ENCODE data around the gene CELA3A.

Gene CELA3A

GRCh38 chr1:22018583-22019559 is 17.4 kb downstream of the CELA3A start:
- Mint-ChIP-seq H3K4me1 (peaks cover 18% of the 10 kb centered on the region), H3K36me3 (ENCODE audit: low read depth) (no peaks in the 10 kb centered on the region), H3K4me3 (no peak overlapping the region), H3K9me3 (no peaks in the 10 kb centered on the region), H3K27ac (no peak overlapping the region), H3K27me3 (ENCODE audit: low read depth, poor library complexity) (peaks cover 10% of the 10 kb centered on the region)
- DNase-seq, result no peak
- no peak for TF ChIP-seq CTCF (IDR thresholded peaks at IDR 0.05)

GRCh38 chr1:22021061-22021460 is 19.6 kb downstream of the CELA3A start:
- no peak for TF ChIP-seq CTCF (IDR thresholded peaks at IDR 0.05)
- H3K36me3 Mint-ChIP-seq (ENCODE audit: low read depth), result no peaks in the 10 kb centered on the region
- H3K27ac Mint-ChIP-seq, result no peak overlapping the region
- DNase-seq, result no peak
- H3K9me3 Mint-ChIP-seq, result no peaks in the 10 kb centered on the region
- peaks cover 36% of the 10 kb centered on the region for H3K4me1 Mint-ChIP-seq
- H3K27me3 Mint-ChIP-seq (ENCODE audit: low read depth, poor library complexity), result peaks cover 3% of the 10 kb centered on the region
- no peak overlapping the region for H3K4me3 Mint-ChIP-seq

- Mint-ChIP-seq H3K27ac (peak overlapping the region; percentile 96), H3K36me3 (ENCODE audit: low read depth) (no peaks in the 10 kb centered on the region), H3K9me3 (no peaks in the 10 kb centered on the region), H3K27me3 (ENCODE audit: low read depth, poor library complexity) (no peaks in the 10 kb centered on the region), H3K4me1 (peaks cover 35% of the 10 kb centered on the region), H3K4me3 (peak overlapping the region; percentile 91)
- peak; percentile 45 for DNase-seq
- TF ChIP-seq CTCF (IDR thresholded peaks at IDR 0.05), result no peak
Measured at GRCh38 chr1:22024485-22025367, 23.3 kb downstream of the CELA3A start.

GRCh38 chr1:22025368-22026155 is 24.1 kb downstream of the CELA3A start:
- DNase-seq, result peak; percentile 83
- H3K4me1 Mint-ChIP-seq, result peaks cover 35% of the 10 kb centered on the region
- no peaks in the 10 kb centered on the region for H3K36me3 Mint-ChIP-seq (ENCODE audit: low read depth)
- H3K27ac Mint-ChIP-seq, result peak overlapping the region; percentile 96
- TF ChIP-seq CTCF (IDR thresholded peaks at IDR 0.05), result no peak
- H3K27me3 Mint-ChIP-seq (ENCODE audit: low read depth, poor library complexity), result no peaks in the 10 kb centered on the region
- H3K9me3 Mint-ChIP-seq, result no peaks in the 10 kb centered on the region
- H3K4me3 Mint-ChIP-seq, result peak overlapping the region; percentile 91

- H3K27me3 Mint-ChIP-seq (ENCODE audit: low read depth, poor library complexity), result no peaks in the 10 kb centered on the region
- no peaks in the 10 kb centered on the region for H3K9me3 Mint-ChIP-seq
- H3K27ac Mint-ChIP-seq, result no peak overlapping the region
- H3K4me1 Mint-ChIP-seq, result peaks cover 35% of the 10 kb centered on the region
- DNase-seq, result no peak
- H3K36me3 Mint-ChIP-seq (ENCODE audit: low read depth), result no peaks in the 10 kb centered on the region
- no peak for TF ChIP-seq CTCF (IDR thresholded peaks at IDR 0.05)
- peak overlapping the region; percentile 91 for H3K4me3 Mint-ChIP-seq
Measured at GRCh38 chr1:22026924-22027289, 25.4 kb downstream of the CELA3A start.
